ENCODE results near the gene HSPA12B.

Gene HSPA12B

DNA sequence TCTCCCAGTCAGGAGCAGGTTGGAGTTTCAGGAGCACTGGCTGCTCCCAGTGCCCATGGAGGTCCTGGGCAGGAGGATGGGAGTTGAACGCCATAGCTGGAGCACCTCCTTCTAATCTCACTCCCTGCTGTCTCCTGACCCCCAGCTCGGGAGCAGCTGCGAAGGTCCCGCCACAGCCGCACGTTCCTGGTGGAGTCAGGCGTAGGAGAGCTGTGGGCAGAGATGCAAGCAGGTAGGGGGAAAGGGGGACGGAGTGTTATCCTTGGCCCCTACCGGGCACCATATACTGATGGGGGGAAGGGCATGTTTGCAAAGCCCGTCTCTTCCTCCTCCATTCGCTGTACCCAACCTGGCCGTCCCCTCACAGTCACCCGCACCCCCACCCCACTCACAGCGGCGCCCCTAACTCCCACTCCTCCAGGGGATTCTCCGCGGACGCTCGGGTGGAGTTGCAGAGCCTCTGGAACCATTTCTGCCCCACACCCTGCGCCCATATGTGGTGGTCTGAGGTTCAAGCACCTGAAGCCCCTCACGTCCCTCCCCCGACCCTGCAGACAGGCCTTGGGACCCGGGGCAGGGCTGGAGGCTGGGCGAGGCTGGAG is 16.7 kb downstream of the HSPA12B start:
- DNase-seq (ENCODE audit: low read depth in 2 of 2), result no peak

DNA sequence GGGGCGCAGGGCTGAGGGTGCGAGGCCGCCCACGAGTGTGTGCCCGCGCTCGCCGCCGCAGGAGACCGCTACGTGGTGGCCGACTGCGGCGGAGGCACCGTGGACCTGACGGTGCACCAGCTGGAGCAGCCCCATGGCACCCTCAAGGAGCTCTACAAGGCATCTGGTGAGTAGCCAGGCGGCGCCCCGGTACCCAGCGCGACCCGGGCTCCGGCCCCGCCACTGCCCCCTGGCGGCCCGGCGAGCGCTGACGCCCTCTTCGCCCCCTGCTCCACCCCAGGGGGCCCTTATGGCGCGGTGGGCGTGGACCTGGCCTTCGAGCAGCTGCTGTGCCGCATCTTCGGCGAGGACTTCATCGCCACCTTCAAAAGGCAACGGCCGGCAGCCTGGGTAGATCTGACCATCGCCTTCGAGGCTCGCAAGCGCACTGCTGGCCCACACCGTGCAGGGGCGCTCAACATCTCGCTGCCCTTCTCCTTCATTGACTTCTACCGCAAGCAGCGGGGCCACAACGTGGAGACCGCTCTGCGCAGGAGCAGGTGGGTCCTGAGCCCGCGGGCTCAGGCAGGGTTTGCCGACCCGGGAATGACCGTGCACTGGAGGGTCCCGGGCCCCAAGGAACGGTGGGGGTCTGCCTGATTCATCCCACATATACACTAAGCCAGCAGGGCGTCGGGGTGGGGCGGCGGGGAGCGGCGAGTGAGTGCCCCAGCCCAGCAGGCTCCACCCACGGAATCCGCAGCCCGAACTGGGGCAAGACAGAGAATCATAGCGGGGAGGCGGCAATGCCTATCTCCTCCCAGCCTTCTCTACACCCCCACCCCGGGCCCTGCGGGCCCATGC is 17.4 kb downstream of the HSPA12B start:
- no peak for DNase-seq (ENCODE audit: low read depth in 2 of 2)

DNA sequence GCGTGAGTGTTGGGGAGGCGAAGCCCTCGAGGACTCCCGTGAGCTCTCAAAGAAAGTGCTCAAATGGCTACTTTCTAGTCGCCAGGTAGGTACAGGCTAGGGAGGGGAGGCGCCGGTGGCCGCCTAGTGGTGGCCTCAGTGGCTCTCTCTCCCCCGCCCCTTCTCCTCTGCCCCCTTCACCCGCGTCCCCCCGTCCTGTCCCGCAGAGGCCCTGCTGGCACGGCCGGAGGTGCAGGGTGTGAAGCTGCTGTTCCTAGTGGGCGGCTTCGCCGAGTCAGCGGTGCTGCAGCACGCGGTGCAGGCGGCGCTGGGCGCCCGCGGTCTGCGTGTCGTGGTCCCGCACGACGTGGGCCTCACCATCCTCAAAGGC is 18.8 kb downstream of the HSPA12B start:
- DNase-seq (ENCODE audit: low read depth in 2 of 2), result no peak

DNA sequence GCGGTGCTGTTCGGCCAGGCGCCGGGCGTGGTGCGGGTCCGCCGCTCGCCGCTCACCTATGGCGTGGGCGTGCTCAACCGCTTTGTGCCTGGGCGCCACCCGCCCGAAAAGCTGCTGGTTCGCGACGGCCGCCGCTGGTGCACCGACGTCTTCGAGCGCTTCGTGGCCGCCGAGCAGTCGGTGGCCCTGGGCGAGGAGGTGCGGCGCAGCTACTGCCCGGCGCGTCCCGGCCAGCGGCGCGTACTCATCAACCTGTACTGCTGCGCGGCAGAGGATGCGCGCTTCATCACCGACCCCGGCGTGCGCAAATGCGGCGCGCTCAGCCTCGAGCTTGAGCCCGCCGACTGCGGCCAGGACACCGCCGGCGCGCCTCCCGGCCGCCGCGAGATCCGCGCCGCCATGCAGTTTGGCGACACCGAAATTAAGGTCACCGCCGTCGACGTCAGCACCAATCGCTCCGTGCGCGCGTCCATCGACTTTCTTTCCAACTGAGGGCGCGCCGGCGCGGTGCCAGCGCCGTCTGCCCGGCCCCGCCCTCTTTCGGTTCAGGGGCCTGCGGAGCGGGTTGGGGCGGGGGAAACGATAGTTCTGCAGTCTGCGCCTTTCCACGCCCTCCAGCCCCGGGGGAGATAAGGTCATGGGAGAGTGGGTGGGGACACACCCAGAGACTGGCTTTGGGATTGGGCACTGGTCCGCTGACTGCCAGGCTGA is 19.3 kb downstream of the HSPA12B start:
- DNase-seq (ENCODE audit: low read depth in 2 of 2), result peak; percentile 19 to 31

DNA sequence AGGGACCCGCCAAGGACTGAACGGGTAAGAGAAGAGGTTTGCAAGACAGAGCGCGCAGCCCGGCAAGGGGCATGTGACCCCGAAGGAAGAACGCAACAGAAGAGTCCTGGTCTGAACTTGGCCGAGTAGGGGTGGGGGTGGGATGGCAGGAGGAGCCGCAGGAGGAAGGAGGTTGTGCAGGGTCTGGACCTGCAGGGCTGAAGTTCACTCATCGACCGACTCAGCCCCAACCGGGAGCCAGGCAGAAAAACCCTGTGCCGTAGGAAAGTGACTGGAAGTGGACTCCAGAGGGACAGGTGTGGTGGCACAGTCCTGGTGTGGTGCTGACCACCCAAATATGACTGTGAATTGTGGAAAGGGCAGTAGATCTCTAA is 19.9 kb downstream of the HSPA12B start:
- DNase-seq (ENCODE audit: low read depth in 2 of 2), result no peak

DNA sequence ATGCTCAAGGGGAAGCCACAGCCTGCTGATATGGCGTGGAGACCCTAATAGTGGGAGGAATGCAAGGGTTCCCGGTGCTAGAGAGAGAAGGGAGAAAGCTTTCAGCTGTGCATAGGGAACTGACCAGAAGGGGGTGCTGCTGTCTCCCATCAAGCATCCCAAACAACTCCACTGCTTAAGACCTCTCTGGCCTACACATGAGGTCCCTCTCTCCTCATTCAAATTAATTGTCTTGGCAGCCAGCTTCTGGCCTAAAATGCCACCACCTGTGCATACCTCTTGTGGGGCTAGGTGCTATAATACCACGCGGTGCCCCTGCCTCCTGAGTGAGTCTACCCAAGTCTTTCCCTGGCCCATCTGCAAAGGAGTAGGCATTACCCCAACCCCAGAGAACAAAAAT is 20.6 kb downstream of the HSPA12B start:
- peak; percentile 41 to 43 for DNase-seq (ENCODE audit: low read depth in 2 of 2)

DNA sequence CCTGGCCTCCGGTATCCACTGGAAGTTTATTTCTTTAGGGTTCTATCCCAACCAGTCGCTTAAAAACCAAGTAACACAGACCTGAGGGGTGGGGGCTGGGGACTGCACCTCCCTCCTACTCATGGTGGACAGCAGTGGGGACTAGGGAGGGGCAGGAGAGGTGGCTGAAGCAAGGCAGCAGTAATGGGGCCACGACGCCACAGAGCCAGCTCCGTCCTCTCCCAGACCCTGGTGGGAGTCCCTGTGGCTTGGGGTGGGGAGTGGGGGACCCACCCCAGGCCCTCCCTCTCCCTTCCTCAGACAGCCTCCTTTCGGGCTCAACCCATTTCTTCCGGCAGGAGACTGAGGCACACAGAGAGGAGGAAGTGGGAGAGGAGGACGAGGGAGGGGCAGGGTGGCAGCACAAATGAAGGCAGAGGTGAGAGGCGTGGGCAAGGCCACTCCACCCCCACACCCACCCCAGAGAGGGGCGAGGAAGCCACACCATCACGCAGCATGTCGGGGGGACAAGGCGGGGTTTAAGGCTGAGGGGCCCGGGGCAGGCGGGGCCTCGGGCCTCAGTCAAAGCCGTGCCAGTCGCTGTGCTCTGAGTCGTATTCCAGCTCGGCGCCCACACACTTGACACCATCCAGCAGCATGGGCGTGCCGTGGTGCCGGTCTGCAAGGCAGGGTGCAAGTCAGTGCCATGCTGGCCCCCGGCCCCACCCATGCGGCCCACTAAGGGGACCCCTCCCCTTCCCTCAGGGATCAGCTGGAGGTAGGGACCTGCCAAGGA is 21.2 kb downstream of the HSPA12B start:
- no peak for DNase-seq (ENCODE audit: low read depth in 2 of 2)

DNA sequence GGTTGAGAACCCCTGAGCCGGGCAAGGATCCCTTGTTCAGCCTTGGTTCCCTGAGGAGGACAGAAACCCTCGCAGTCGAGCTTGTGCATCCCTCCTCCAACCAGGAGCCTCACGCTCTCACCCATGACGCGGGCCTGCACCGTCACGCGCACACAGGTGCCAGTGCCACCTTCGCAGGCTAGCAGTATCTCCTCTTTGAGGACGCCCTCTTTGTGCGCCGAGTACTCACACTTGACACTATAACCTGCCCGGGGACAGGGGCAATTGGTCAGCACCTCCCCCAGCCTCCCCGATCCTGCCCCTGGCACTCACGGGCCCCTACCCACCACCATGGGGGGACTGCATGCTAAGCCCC is 21.8 kb downstream of the HSPA12B start:
- DNase-seq (ENCODE audit: low read depth in 2 of 2), result no peak

DNA sequence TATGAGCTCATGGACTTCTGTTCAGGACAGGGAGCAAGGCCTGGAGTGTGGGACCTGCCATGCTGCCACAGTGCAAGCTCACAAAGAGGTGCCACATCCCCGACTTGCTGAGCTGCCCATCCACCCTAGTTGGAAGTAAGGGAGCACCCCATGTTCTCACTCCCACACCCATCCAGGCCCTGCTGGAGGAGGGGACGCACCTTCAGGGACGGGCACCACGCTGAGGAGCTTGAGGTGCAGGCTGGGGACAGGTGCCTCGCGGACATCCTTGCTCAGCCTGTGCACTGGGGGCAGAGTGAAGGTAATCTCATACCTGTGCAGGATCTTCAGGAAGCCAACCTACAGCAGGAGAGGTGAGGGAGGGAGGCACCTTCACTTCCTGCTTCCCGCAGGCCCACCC is 22.8 kb downstream of the HSPA12B start:
- no peak for DNase-seq (ENCODE audit: low read depth in 2 of 2)

DNA sequence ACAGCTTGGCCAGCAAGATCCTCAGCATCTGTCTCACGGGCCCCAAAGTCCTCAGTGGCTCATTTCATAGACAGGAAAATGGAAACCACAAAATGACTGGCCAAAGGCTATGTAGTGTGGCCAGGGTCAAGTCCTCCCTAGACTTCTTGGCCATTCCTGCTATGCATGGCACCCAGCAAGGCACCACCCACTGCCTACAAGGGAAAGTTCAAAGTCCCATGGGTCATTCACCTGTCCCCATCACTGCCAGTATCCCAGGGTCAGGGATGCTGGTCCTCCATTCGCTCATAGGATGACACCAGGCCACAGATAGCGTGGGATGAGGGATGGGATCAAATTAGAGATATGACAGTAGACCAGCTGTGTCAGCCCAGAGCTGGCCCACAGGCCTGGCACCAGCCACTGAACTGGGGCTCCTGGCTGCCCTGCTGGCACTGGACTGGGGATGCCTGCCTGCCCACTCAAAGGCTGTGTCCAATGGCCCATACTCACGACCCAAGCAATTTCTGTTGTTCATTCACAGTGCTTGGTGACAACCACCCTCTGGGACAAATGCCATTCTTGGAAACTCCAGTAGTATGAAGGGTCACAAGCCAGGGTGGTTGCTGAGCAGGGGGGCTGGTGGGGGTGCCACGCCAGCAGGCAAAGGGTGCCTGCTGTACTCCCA is 23.5 kb downstream of the HSPA12B start:
- DNase-seq (ENCODE audit: low read depth in 2 of 2), result no peak

DNA sequence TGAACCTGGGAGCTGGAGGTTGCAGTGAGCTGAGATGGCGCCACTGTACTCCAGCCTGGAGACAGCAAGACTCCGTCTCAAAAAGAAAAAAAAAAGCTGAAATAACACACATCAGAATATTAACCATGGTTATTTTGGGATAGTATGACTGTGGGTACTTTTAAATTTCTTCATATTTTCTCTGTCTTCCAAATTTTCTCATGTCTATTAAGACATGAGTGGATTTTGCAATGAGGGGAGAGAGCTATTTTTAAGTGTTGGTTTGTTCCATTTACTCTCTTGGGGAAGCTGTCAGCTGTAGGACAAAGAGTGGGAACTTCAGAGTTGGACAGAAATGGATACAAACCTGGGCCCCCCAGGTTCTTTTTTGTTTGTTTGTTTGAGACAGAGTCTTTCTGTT is 24.8 kb downstream of the HSPA12B start:
- no peak for DNase-seq (ENCODE audit: low read depth in 2 of 2)

DNA sequence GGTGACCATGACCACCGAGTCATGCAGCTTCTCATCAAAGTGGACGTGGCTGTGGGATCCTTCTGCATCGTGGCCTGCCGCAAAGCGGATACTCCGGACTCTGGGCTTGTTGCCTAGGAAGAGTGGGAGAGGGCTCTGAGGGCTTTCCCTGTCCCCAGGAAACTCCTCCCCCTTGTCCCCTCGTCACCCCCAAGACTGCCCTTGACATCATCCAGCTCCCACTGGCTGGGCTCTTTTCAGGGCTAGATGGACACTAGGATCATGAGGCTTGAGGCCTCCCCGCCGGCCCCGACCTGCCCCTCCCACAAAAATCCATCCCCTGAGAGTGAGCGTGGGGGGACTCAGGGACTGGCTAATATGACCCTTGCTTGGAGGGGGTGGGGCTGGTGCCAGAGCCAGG is 26.1 kb downstream of the HSPA12B start:
- DNase-seq (ENCODE audit: low read depth in 2 of 2), result no peak

DNA sequence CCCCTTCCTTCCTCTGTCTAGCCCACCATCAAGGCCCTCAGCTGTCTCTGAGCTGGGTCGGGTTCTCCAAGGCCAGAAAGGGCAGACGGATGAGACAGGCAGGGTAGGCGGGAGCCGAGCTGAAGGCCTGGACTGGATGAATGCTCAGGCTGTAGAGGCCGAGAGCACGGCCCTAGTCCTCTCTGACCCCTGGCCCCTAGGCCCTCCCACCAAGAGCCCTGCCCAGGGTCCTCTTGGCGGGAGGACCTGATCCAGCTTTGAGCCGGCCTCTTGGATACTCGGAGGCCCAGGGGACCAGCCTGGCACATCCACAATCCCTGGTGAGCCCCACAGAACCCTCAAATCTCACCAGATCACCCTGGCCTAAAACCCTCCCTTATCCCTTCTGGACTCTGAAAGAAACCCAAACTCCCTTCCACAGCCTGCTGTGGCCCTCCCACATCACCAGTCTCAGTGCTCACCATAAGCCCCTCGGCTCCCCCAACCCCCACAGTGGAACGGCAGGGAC is 26.9 kb downstream of the HSPA12B start:
- no peak for DNase-seq (ENCODE audit: low read depth in 2 of 2)

DNA sequence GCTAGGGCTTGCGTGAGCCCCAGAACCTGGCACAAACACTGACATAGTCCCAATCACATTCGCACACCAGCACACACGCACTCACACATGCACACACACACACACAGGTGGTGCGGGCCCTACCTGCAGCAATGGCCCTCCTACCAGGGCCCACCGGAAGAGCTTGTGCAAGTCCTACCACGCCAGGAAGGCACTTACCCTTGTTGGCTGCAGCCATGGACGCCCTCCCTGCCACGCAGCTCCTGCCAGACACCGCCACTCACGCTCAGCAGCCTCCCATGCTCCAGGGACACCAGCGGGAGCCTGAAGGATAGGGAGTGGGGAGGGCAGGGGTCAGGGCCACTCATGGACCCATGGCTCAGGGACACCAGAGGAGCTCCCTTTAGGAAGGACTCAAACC is 27.4 kb downstream of the HSPA12B start:
- no peak for DNase-seq (ENCODE audit: low read depth in 2 of 2)

DNA sequence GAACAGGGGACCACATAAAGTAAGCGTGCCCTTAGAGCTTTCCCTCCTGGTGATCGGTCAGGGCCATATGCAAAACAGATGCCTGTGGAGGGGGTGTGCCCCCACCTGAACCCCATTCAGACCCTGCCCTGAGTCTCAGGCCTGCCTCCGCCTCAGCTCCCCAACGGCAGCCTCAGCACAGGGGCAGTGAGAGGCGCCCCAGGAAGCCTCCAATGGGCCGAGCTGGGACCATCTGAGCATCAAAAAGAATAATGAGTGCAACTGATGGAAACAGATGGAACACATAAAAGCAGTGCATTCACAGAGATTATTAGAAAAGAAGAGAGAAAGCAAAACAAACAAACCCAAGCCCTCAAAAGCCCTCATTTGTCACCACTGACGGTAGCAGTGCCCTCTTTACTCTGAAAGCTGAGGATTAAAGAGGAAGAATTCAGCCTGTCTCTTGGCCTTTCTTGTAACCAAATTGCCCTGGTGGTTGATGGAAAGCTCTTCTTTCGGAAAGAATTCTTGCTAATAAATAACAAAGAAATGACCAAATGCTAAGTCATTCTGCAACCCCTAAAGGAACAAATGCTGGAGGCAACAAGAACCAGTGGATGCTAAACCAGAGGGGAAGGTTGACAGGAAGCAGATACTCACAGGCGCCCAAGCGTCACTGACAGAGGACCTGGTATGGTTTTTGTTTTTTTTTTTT is 28.3 kb downstream of the HSPA12B start:
- DNase-seq (ENCODE audit: low read depth in 2 of 2), result no peak

DNA sequence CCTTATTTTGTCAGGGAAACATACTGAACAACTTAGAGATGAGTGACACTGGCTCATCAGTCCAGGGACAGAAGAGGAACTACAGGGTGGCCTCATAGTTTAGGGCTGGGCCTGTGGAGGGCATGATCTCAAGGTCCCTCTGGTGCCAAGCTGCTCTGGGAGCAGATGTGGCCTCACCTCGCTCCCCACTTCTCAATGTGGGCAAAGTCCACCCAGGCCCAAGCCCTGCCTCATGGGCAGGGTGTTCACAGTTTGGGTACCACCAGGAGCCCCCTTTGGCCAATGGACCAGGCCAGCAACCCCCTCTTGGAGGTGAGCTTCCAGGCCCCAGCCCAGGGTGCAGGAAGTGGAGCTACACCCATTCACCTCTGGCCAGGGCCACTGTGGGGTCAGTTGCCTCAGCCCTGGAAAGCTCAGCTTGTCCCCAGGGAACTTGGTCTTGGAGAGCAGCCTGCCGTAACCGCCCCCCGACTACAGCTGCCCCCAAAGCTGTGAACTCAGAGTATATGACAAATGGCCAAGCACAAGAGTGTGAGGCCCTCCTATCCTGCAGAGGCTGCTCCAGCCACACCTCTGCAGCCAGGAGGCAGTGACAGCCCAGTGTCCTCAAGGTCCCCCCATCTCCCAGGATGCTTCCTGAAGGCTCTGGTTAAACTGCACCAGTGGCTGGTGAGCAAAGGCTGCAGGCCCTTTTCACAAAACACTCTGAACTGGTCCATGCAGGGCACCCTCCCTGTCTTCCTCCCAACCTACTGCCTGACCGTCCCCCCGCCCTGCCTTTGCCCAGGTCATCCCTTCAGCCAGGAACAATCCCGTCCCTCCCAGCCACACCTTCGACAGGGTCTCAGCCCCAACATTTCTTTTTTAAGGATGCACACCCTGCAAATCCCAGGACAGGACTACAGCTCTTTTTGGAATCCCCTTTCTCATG is 31.5 kb downstream of the HSPA12B start:
- no peak for DNase-seq (ENCODE audit: low read depth in 2 of 2)

DNA sequence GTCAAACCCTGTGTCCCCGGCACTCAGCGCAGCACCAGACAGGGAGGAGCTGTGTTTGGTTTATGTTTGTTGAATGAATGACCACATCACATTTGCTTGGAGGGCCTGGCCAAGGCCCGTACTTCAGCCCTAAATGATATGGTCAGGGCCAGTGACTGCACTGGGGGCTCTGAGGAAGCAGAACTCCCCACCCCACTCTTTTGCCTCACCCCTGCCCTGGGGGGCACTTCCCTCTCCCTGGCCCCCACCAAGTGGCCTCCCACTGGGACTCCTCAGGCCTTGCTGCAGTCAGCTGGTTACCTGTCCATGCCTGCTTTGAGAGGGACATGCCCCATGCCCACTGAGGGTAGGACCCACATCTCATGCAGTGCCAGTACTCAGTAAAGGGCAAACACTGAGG is 32.2 kb downstream of the HSPA12B start:
- DNase-seq (ENCODE audit: low read depth in 2 of 2), result no peak

DNA sequence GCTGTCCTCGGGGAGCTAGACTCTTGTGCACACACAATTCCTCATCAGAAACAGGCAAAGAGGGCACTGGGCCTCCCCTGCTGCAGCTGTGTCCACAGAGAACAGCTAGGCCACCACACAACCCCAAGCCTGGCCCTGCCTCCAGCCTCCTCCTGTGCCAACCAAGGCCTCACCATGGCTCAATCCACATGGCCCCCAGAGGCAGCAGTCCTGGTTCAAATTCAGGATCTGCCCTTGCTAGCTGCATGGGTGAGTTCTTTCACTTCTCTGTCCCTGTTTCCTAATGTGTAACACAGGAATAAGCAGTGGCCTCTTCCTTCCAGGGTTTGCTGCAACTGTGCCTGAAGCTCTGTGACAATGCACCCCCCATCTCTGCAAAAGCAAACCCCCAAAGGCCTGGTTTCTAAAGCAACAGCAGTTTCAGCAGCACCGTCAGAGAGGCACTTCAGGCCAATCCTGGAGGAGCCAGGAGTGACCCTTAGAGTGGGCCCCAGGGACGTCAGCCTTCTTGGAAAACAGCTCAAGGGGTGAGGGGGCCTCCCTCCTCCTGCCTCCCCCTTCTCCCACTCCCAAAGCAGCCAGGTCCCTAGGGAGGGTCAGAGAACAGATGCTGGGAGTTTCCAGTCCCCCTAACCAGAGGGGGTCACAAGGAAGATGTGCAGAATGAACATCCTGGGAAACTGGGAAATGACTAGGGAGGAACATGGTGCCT is 32.8 kb downstream of the HSPA12B start:
- no peak for DNase-seq (ENCODE audit: low read depth in 2 of 2)

DNA sequence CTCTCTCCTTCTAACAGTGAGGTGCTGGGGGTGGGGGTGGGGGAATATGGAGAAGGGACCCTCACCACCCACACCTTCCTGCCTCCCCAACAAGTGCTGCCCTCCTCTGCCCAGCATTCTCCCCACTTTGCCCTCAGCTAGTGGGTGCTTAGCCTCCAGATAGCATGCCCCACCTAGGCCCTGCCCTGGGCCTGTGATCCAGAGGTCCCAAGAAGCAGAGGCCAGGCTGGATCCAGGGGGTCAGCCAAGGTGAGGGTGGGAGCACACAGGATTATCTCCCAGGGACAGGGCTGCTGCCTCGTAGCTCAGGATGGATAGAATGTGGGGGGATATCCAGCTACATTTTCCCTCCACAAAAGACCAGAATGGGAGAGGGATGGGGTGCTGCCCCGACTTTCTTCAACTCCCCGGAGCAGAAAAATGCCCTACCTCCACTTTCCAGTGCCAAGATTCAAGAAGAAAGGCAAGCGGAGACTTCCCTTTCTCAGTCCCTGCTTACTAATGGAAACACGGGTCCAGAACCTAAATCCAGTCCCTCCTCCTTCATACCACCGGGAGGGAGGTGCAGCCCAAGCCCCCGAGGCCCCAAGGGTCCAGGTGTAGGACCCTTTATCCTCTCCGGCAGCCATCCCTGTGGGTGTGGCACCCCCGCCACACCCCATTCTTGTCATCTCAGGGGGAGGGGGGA is 34.1 kb downstream of the HSPA12B start:
- DNase-seq (ENCODE audit: low read depth in 2 of 2), result no peak

Data from activated CD4-positive, alpha-beta T cell treated with anti-CD3 and anti-CD28 coated beads for 24 hours (primary cell).